Measurements from ENCODE around the gene CHTF18. TPM values are rescaled to one million over a fixed set of nuclear protein-coding genes. Genes with fewer than 3 reads are reported as not detected.
A peak's percentile ranks its signal among the peaks of the same experiment; 100 is the strongest.

Gene CHTF18
- total and polyA plus RNA-seq, 9 of the 15 experiments (the other 6 are each of a cell fraction or from before 2014, with no cell fraction given), result 2.5 to 123 (median 17.0) TPM

- peak; percentile 98 for TF ChIP-seq ARID4B (CRISPR knock-in tag; IDR thresholded peaks at IDR 0.05)
- TF ChIP-seq CBX5 (IDR thresholded peaks at IDR 0.05; ENCODE audit: borderline replicate concordance, low read depth), result 0 out of 2 replicates have a peak, but pooled peaks have one; percentile 21
- TF ChIP-seq CEBPG (CRISPR knock-in tag; IDR thresholded peaks at IDR 0.05), result peak; percentile 50; the same call in 1 of the 2 replicates
- no peak for TF ChIP-seq CEBPG (tag; conservative IDR thresholded peaks at IDR 0.05 in 1 of 2, IDR thresholded peaks at IDR 0.05 in 1 of 2)
- TF ChIP-seq ELF1 (tag; IDR thresholded peaks at IDR 0.05), result peak; percentile 100
- TF ChIP-seq KLF10 (CRISPR knock-in tag; IDR thresholded peaks at IDR 0.05), result no peak
- no peak for TF ChIP-seq HNRNPL (IDR thresholded peaks at IDR 0.05; ENCODE audit: low read depth, low read length)
- no peak for TF ChIP-seq MYNN (IDR thresholded peaks at IDR 0.05)
- TF ChIP-seq MYNN (CRISPR knock-in tag; IDR thresholded peaks at IDR 0.05), result no peak
- TF ChIP-seq CEBPZ (IDR thresholded peaks at IDR 0.05; ENCODE audit: borderline replicate concordance, low read depth, low read length), result no peak
- no peak for TF ChIP-seq NCOA6 (IDR thresholded peaks at IDR 0.05)
- TF ChIP-seq BRF1 (IDR thresholded peaks at IDR 0.05; ENCODE audit: borderline replicate concordance, extremely low read depth, insufficient read length), result no peak
- TF ChIP-seq ZNF395 (CRISPR knock-in tag; IDR thresholded peaks at IDR 0.05), result no peak
- TF ChIP-seq GTF2A2 (tag; IDR thresholded peaks at IDR 0.05), result no peak
- no peak for TF ChIP-seq ID3 (CRISPR knock-in tag; IDR thresholded peaks at IDR 0.05)
- TF ChIP-seq ID3 (tag; IDR thresholded peaks at IDR 0.05), result peak; percentile 86
- no peak for TF ChIP-seq PTBP1 (IDR thresholded peaks at IDR 0.05; ENCODE audit: low read depth, low read length)
These were observed 47.5 kb upstream of the CHTF18 start, which contains the start of gene CIAO3 (continued) for GRCh38 chr16:740764-741505.
